NB4 (cell line): ENCODE data around the gene CBX1.

Experiments
- CTCF ChIP-seq: IDR thresholded peaks from one replicate; pipeline ENCODE4 v1.5.1; 2012; ENCODE audit warnings: low read depth, low read length
- MAX ChIP-seq: IDR thresholded peaks from 2 replicates; pipeline ENCODE4 v1.6.1; 2011; ENCODE audit warnings: low read depth, low read length
- POLR2A ChIP-seq: IDR thresholded peaks from 2 replicates; pipeline ENCODE4 v1.6.1; 2011; ENCODE audit warnings: mild to moderate bottlenecking; ENCODE audit not compliant: insufficient read length; ENCODE audit errors: extremely low read depth

- TF ChIP-seq CTCF (no peak), POLR2A (no peak), MAX (no peak)
Observed at GRCh38 chr17:48031966-48032365, 69.3 kb downstream of the CBX1 start.
